CD4-positive, alpha-beta T cell treated with Interleukin-6 at 100 ng/mL for 8 hours (primary cell): Measurements from ENCODE around the gene NAA15.
"Not testable (repeated sequence)": the region's sequence is repeated elsewhere in the genome, so short reads cannot be mapped to it uniquely, and the experiment has no call there.

ENCODE experiments used
- DNase-seq: peaks from one replicate; pipeline ENCODE4 v3.0.0-alpha.2; 2020; ENCODE audit warnings: mixed read lengths, low spot score

The NAA15 gene

GRCh38 chr4:139367421-139368090, 66.3 kb downstream of the NAA15 start:
- DNase-seq = no peak

- DNase-seq = no peak
Observed at GRCh38 chr4:139368998-139369397, 67.7 kb downstream of the NAA15 start.

- DNase-seq = no peak
Observed at GRCh38 chr4:139374251-139374650, 72.9 kb downstream of the NAA15 start.

- DNase-seq = no peak
Observed at GRCh38 chr4:139386421-139386820, 85.1 kb downstream of the NAA15 start.

- no peak for DNase-seq
Observed at GRCh38 chr4:139389102-139389501, 87.8 kb downstream of the NAA15 start.

DNA sequence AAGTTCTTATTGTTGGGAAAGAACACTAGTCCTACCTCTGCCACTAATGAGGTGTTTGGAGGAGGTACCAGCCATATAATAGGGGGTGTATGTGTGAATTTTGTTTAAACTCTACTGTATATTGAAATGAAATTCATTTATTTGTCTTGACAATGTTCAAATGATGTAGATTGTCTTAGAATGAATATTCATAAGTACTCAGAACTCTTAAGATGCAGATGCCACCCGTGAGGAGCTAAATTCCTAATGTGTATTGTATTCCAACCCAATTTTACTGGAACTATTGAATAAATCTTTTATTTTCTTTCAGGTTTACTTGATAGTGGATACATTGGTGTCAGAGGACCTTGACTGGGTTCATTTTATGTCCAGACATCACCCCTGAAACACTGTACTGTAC, 88.7 kb downstream of the NAA15 start:
- no peak for DNase-seq

DNA sequence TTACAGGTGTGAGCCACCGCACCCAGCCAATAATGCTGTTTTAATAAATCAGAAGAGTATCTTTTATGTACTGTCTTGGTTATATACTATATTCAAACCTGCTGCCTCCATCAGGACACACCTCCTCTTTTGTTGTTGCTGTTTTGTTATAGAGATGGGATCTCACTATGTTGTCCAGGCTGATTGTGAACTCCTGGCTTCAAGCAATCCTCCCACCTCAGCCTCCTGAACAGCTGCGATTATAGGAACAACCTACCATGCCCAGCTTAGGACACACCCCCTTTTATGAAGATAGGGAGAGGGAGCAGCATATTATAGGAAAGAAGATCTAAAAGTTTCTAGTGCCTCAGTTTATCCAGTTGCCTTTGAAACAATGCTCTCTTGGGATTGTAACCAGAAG, 90.4 kb downstream of the NAA15 start:
- DNase-seq = no peak

- DNase-seq = no peak
Observed at GRCh38 chr4:139392797-139393196, 91.5 kb downstream of the NAA15 start.

DNA sequence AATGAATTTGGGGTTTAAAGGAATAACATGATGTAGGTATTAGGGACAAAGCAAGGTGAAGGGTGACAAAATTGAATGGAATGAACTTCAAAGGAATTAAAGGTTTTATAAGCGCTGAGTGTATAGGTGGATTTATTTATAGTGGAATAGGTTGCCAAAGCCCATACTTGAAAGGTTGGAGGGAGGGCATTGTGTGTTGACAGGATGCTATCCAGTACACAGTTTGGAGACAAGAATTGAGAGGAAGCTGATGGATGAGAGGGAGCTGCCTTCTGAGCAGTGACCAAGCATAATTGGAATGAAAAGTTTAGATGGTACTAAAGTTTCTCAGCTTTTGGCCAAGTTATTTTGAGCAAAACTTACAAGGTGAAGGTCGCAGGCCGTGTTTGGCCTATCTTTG, 100.1 kb downstream of the NAA15 start:
- no peak for DNase-seq

- DNase-seq = no peak
Observed at GRCh38 chr4:139402436-139402835, 101.1 kb downstream of the NAA15 start.

DNA sequence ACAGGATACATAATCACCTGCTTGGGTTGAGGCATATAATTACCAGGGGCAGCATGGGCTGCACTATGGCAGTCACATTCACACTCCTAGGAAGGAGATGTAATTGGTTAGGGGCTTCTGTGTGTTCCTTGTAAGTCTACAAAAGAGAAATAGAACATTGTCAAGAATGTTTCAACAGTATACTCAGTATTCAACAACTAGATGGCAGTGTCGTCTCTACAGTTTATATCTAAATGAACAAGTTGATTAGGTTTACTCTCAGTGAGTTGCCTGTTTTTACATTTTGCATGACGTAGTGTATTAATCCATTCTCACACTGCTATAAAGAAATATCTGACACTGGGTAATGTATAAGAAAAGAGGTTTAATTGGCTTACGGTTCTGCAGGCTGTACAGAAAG, 102.2 kb downstream of the NAA15 start:
- DNase-seq = no peak

DNA sequence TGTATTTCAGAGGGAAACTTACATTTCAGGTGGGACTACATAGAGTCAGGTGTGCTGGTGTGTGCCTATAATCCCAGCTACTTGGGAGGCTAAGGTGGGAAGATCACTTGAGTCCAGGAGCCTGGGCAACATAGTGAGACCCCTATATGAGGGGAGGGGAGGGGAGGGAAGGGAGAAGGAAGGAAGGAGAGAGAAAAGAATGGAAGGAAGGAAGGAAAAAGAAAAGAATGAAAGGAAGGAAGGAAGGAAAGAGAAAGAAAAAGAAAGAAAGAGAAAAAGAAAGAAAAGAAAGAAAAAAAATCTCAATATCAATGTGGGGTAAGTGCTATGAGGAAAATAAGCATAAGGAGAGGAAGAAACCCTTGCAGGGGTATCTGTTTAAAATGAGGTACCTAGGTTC, 109.0 kb downstream of the NAA15 start:
- DNase-seq = no peak

DNA sequence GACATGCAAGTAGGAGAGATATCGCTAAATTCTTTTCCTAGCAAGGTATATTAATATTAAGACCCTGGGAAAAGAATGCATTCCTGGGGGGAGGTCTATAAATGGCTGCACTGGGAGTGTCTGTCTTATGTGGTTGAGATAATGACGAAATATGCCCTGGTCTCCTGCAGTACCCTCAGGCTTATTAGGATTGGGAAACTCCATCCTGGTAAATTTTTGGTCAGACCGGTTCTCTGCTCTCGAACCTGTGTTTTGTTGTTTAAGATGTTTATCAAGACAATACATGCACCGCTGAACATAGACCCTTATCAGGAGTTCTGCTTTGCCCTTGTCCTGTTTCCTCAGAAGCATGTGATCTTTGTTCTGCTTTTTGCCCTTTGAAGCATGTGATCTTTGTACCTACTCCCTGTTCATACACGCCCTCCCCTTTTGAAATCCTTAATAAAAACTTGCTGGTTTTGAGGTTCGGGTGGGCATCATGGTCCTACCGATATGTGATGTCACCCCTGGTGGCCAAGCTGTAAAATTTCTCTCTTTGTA, 113.4 kb downstream of the NAA15 start:
- not testable (repeated sequence) for DNase-seq

- DNase-seq = peak; percentile 37
Observed at GRCh38 chr4:139416073-139416673, 114.9 kb downstream of the NAA15 start.

DNA sequence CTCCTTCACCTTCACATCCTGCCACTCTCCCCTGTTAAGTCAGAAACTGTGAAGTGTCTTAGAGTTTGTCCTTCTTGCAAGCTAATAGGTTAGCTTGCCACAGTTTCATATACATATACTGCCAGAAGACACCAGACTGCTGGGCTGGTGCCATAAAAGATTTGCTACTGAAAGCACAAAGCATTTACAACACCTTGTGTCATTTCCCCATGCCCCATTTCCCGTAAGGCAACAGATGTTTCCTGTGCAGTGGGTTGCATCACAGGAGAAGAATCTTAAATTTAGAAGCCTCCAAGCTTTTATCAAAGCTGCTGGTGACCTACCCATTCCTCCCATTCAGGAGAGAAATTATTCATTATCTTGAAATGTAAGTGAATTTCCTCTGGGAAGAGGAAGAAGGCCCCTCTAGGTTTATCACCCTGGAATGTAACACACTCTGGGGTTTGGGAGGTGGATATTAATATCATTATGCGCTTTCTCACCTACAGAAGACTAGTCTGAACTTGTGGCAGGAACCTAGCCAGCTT, 118.1 kb downstream of the NAA15 start:
- DNase-seq = peak; percentile 12

GRCh38 chr4:139420652-139421051, 119.3 kb downstream of the NAA15 start:
- DNase-seq = no peak

DNA sequence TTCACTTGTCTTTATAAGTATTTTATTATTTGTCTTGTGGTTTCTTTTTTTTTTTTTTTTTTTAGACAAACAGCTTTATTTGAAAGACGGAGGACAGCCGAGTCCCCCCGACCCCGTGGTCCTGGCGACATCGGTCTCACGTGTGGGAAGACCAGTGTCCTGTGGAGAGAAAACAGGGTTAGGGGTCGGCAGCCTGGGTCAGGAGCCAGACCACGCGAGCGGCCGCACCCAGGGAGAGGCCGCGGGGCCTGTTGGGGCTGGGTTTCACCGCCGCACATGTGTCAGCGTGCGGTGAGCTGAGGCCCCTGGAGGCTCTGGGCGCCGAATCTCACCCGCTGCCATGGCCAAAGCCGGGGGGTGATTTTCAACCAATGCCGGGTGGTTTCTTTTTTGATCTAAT, 134.8 kb downstream of the NAA15 start:
- no peak for DNase-seq

GRCh38 chr4:139438141-139438540, 136.8 kb downstream of the NAA15 start:
- DNase-seq = no peak

GRCh38 chr4:139441029-139441428, 139.7 kb downstream of the NAA15 start:
- DNase-seq = no peak

GRCh38 chr4:139443661-139444060, 142.4 kb downstream of the NAA15 start:
- DNase-seq = no peak

DNA sequence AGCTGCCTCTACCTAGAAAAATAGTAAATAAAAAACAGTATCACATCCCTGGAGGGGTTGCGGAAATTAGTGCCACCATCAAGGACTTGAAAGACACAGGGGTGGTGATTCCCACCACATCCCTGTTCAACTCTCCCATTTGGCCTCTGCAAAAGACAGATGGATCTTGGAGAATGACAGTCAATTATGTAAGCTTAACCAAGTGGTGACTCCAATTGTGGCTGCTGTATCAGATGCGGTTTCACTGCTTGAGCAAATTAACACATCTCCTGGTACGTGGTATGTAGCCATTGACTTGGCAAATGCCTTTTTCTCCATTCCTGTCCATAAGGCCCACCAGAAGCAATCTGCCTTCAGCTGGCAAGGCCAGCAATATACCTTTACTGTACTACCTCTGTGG, 143.6 kb downstream of the NAA15 start:
- DNase-seq = not testable (repeated sequence)

GRCh38 chr4:139447078-139447477, 145.8 kb downstream of the NAA15 start:
- not testable (repeated sequence) for DNase-seq

GRCh38 chr4:139450586-139450985, 149.3 kb downstream of the NAA15 start:
- DNase-seq = no peak

DNA sequence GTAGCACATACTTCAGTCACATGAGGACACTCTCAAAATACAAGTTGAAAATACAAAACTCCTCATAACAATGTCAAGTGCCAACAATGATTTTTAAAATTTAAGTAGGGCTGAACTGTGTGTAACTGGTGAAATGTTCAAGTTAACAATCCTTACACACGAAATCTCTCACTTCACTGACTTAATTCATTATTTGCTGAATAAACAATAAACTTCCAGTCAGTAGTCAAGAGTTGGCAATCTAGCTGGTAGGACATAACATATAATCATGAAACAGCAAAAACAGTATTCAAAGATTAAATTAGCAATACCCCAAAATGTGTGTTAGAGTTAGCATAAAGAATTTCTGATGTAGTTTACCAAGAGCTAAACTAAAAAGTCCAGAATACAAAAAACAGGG, 150.7 kb downstream of the NAA15 start:
- no peak for DNase-seq
